MM.1S (cell line): ENCODE data around the gene MOB3B.

Source experiments
- EZH2 ChIP-seq: fragments of 300-600 bp; sonication (generic); optimal IDR thresholded peaks from 2 replicates; pipeline ENCODE3; 2017; ENCODE audit warnings: low read depth, mild to moderate bottlenecking, antibody characterized with exemption, low read length, mixed read lengths
- EZH2phosphoT487 ChIP-seq: fragments of 300-600 bp; sonication (generic); IDR thresholded peaks from 2 replicates; pipeline ENCODE4 v1.6.1; 2018; ENCODE audit warnings: antibody characterized with exemption, low read length
- TF ChIP-seq, protein P1 (sequence below): fragments of 300-600 bp; sonication (generic); IDR thresholded peaks from 2 replicates; pipeline ENCODE4 v1.5.1; 2016; ENCODE audit warnings: antibody characterized with exemption, low read length, mixed read lengths

DNA sequence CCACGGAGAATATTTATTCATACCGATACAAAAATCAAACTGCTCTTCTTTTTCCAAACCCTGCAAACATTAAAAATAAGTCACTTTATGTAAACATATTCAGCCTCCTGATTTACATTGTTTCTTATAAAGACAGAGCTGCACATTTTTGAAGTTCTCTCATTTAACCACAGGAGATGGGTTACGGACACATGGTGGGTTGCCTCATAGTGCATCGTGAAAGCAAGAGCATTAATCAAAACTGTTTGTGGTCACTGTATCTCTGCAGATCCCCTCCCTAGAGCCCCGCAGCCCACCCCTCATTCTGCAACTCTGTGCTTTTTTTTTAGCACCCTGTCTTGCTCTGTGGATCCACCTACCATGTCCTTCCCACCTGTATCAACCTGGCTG, 189.3 kb downstream of the MOB3B start:
- TF ChIP-seq, protein P1, sequence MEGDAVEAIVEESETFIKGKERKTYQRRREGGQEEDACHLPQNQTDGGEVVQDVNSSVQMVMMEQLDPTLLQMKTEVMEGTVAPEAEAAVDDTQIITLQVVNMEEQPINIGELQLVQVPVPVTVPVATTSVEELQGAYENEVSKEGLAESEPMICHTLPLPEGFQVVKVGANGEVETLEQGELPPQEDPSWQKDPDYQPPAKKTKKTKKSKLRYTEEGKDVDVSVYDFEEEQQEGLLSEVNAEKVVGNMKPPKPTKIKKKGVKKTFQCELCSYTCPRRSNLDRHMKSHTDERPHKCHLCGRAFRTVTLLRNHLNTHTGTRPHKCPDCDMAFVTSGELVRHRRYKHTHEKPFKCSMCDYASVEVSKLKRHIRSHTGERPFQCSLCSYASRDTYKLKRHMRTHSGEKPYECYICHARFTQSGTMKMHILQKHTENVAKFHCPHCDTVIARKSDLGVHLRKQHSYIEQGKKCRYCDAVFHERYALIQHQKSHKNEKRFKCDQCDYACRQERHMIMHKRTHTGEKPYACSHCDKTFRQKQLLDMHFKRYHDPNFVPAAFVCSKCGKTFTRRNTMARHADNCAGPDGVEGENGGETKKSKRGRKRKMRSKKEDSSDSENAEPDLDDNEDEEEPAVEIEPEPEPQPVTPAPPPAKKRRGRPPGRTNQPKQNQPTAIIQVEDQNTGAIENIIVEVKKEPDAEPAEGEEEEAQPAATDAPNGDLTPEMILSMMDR: no peak
- TF ChIP-seq EZH2 (no peak), EZH2phosphoT487 (no peak)
